Left kidney (tissue), 8 donors: Measurements from ENCODE around the gene PITPNM3. TPM values are rescaled to one million over a fixed set of nuclear protein-coding genes. Genes with fewer than 3 reads are reported as not detected.
"Not testable (repeated sequence)": the region's sequence is repeated elsewhere in the genome, so short reads cannot be mapped to it uniquely, and the experiment has no call there.

ENCODE experiments used
- DNase-seq: peaks from one replicate; pipeline ENCODE4 v3.0.0-alpha.2; 2013
- long read RNA-seq, 8 donors: transcript quantifications; one replicate each; lab custom pipeline, GENCODE V29; 2026
- polyA plus RNA-seq: library from polyadenylated mRNA; unstranded; fragments of 120-200 nt; gene quantifications from one replicate; pipeline ENCODE4 v1.2.1, GENCODE V29; 2013; ENCODE audit not compliant: insufficient read length

Gene PITPNM3
- polyA plus RNA-seq = 8.0 TPM
- long read RNA-seq, donor 1, partial matches to known transcripts = 8 of 8 reads
- long read RNA-seq, donor 1, other reads (novel, unspliced or antisense) = 0 of 8 reads
- long read RNA-seq, donor 2, full-length matches to known transcripts = 1 of 1 reads
- long read RNA-seq, donor 2, partial matches to known transcripts = 0 of 1 reads
- long read RNA-seq, donor 2, other reads (novel, unspliced or antisense) = 0 of 1 reads
- long read RNA-seq, donor 3 = 0 reads
- long read RNA-seq, donor 4 = 0 reads
- long read RNA-seq, donor 5, full-length matches to known transcripts = 2 of 2 reads
- long read RNA-seq, donor 5, partial matches to known transcripts = 0 of 2 reads
- long read RNA-seq, donor 5, other reads (novel, unspliced or antisense) = 0 of 2 reads
- long read RNA-seq, donor 6 = 0 reads
- long read RNA-seq, donor 7 = 0 reads
- long read RNA-seq, donor 8, full-length matches to known transcripts = 1 of 1 reads
- long read RNA-seq, donor 8, partial matches to known transcripts = 0 of 1 reads
- long read RNA-seq, donor 8, other reads (novel, unspliced or antisense) = 0 of 1 reads

DNA sequence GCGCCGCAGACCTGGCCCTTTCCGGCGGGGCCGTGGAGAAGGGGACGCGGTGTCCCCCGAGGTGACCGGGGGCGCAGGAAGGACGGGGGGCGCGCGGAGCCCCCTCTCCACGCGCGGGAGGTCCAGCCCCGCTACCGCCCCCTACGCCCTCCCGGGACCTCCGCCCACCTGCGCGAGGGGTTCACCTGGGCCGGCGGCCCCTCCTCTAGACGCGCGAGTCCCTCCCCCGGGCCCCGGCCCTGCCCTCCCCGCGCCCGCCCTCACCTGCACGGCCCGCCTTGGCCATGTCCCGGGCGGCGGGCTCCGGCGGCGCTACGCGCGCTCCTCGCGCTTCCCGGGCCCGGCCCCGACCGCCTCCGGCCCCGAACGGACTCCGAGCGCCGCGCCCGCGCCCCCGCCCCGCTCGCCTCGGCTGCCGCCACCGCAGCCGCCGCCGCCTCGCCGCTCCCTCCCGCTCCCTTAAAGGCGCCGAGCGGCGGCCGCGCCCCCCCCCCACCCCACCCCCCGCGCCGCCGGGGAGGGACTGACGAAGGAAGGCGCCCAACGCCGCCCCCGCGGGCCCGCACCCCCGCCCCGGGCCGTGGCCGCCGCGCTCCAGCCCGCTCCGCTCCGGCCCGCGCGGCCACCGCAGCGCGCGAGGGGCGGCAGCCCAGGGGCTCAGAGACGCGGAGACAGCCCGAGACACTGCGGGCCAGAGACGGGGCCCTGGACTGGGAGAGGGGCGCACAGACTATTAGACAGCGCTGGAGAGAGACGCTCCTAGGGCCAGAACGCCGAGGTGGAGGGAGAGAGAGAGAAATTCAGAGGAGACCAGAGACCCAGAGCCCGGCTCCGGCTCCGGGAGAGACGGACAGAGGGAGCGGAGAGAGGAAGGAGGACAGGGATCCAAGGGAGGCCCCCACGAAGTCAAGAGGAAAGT lies at the start of gene PITPNM3:
PITPNM3 (minus strand) TSS at position 435 of the 919 bp plus-strand sequence; CDS start at position 286, 149 bp downstream.
- no peak for DNase-seq

DNA sequence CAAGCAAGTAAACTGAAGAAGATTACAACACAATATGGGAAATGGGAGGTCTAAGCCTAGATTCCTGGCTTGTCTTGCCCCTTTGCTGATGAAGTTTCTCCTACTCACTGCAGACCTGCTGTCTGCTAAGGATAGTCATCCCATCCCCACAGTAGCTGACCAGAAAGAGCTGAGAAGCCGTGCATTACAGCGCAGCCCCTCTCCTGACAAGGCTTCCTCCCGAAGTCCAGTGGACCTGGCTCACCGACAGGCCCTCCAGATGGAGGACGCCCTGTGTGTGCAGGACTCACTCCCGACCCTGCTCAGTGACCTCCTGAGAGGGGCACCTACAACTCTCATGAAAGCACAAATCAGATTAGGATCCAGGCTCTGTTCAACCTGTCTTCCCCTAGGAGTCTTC lies 48.8 kb upstream of the PITPNM3 start:
- no peak for DNase-seq

DNA sequence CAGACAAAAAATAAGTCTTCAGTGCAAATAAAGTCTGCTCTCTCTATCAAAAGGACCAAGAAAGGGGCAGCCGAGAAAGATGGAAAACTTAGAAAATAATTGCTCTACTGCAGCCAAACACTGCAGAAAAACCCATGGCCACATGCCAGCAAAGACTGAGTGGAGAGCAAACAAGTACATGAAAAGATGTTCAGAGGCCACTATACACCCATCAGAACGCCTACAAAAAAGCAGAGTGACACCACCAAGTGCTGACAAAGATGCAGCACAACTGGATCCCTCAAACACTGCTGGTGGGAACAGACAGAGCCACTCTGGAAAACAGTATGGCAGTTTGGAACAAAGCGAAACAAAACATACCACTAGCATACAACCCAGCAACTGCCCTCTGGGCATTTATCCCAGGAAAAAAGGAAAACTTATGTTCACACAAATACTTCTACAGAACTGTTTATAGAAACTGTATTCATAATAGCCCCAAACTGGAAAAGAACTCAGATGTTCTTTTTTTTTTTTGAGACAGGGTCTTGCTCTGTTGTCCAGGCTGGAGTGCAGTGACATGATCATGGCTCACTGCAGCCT lies 47.5 kb upstream of the PITPNM3 start:
- DNase-seq = no peak

DNA sequence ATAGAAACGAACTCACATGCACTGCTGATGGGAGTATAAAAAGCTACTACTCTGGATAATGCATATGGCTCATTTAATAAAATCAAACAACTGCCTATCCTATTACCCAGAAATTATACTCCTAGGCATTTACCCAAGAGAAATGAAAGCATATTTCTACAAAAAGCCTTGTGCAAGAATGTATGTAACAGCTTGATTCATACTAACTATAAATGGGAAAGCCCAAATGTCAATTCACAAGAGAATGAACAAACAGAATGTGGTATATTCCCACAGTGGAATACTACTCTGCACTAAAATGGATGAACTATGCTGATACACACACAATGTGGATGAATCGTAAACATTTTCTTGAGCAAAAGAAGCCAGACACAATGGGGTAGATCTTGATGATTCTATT lies 45.8 kb upstream of the PITPNM3 start:
- DNase-seq = no peak

DNA sequence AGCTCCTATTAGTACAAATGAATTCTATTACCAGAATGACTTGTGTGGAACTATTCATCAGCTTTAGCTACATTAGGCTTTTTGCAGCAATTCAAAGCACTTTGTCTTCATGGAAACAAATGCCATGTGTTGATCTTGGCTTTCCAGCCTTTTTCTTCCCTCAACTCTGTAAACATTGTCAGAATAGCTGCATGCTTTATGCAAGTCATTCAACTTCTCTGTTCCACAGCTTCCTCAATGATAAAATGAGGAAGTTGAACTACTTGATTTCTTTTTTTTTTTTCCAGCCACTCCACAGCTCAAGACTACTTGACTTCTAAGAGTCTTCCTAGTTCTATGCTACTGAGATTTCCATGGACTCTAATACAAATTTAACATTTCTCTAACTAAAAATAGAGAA lies 43.0 kb upstream of the PITPNM3 start:
- DNase-seq = no peak

DNA sequence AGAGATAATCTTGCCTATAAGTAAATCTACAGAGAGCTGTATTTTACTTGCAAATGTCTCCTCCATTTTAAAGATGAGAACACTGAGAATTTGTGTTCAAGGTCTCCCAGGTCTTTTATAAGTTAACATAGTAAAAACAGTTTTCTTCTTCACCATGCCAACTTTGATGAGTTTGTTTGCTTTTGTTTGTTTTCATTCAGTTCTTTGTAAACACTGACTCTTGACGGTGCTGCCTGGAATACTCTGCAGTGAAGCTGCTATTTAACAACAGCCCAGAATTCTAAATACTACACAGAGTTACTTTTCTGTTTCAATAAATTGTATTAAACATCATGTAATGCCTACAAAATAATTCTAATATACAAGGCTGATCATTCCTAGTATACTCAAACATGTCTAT lies 41.4 kb upstream of the PITPNM3 start:
- DNase-seq = no peak

DNA sequence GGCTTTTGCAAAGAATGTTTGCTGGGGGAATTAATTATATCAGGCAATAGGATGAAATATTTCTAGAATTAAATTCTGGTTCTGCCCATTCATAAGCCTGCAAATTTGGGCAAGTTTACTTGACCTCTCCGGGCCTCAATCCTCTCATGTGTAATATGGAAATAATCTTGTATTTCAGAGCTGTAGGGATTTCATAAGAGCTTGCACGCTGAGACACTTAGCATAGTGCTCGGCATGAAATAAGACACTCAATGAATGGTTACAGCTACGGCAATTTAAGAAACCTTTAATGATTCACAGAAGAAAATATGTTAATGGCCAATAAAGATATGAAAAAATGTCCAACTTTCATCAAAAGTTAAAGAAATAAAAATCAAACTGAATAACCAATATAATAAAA lies 40.6 kb upstream of the PITPNM3 start:
- DNase-seq = no peak

DNA sequence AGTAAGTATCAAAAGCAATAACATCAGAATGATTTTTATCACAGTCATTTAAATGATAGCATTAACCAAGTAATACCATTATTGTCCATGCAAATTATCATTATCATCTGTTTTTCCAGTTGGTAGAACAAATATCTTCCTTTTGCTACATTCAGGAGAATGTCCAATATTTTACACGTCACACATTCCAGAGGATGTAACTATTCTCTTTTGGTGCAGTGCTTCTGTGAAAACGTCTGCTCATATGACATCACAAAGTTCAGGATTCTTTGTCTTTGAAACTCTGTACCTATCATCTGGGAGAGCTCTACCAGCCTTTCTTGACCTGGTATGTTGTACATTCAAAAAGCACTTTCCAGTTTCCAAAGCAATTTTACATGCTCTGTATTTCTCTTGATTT lies 40.2 kb upstream of the PITPNM3 start:
- no peak for DNase-seq

DNA sequence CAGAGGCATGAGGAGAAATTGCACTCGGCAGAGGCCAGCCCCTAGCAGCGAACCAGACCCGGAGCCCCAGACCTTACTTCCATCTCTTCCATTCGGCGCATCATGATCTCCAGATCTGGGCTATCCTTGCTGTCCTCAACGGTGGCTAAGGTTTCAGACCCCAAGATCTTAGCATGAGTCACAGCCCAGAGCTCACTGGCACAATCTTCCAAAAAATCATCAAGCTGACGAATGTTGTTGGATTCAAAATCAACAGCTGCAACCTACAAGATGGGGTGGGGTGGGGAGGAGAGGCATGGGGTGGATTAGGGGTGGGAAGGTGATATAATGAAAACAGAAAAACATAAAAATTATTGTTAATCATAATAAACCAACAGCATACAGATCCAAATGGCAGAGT lies 39.7 kb upstream of the PITPNM3 start:
- DNase-seq = no peak

DNA sequence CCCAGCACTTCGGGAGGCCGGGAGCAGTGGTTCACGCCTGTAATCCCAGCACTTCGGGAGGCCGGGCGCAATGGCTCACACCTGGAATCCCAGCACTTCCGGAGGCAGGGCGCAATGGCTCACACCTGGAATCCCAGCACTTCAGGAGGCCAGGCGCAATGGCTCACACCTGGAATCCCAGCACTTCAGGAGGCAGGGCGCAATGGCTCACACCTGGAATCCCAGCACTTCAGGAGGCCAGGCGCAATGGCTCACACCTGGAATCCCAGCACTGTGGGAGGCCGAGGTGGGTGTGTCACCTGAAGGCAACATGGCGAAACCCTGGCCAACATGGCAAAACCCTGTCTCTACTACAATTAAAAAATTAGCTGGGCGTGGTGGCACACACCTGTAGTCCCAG lies 37.0 kb upstream of the PITPNM3 start:
- DNase-seq = not testable (repeated sequence)

DNA sequence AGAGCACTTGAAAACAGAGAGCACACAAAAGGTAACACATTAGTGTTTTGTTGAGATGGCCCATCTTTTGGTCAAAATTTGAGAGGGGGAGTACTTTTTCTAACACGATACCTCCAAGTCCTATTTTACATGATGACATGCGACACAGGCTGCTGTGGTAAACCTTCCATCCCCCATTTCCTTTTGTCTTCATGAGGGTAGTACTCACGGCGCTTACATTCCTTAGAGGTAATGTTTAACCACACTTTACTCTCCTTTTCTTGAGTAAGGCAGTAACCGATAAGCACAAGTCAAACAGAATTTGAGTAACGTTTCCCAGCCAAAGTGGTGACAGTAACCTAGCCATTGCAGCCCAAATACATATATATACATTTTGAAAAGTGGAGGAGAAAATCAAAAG lies 35.8 kb upstream of the PITPNM3 start:
- DNase-seq = peak; percentile 59

DNA sequence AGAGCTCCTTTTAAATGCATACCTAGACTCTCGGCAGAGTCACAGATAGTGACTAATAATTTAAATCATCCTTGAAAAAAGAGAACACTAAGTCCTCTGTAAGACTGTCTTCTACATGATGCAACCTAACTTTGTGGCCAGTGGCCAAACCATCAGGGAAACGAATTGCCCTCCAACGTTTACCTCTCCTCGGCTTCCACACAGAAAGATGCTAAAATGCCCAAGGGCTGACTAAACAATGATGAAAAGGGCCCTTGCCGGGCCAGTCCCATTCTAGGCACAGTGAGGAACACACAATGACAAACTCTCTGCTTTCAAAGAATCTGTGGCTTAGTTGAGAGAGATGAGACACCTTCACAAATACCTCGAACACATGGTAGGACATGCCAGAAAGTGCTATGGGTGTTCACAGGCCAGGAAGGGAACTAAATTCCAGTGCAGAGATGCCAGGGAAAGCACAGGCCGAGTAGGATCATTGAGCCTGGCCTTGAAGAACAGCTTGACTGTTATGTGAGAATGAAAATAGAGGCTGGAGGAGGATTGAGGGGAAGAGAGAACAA lies 35.3 kb upstream of the PITPNM3 start:
- no peak for DNase-seq

DNA sequence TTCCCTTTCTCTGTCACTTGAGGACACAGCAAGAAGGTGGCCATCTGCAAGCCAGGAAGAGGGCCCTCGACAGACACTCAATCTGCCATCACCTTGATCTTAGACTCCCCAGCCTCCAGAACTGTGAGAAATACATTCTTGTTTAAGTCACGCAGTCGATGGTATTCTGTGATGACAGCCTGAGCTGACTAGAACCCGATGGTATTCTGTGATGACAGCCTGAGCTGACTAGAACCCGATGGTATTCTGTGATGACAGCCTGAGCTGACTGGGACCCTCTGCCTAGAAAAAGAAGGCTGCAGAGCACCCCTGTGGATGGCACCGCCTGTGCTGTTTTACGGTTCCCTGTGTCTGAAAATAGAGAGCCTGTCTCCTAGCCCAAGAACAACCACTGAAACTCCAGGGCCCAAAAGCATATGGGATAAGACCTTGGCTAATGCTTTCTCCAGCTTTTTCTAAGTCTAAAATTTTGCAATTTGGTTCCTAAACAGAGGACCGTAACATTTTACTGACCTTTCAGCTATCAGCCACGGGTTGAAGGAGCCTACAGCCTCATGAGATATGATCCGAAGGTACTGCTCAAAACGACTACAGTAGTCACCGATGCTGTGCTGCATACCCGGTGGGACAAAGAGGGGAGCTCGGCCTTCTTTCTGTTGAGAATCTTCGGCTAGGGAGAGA lies 33.1 kb upstream of the PITPNM3 start:
- DNase-seq = no peak

DNA sequence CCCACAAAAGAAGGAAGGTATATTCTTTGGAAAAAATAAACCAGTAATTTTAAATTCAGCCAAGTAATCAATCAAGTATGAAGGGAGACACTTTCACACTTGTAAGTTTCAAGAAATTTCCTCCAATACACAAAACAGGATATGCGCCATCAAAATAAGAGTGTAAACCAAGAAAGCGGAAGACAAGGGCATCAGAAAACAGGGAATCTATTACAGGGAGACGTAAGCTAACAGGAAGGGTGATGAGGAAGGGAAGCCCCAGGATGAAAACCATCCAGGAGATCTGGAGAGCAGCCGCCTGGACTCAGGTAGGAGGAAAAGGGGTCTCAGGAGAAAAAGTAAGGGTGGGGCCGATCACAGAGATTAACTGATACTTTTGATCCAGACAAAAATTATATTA lies 31.8 kb upstream of the PITPNM3 start:
- no peak for DNase-seq

DNA sequence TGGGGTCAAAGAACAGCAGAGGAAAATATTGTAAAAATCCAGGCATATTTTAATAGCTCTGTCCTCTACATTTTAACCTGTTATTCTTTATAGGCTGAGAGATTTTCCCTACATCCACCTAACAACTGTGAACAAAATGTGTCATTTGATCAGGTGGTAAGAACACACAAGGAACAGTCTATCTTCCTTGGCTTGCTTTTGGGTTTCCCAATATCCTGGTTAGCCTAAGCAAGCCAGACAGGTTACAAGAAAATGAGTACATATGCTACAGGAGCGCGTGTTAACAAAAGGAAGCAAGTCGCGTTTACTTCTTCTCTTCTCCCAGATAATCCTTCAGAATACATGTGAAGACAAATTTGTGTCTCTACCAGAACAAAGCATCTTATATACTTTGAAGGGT lies 31.0 kb upstream of the PITPNM3 start:
- no peak for DNase-seq

DNA sequence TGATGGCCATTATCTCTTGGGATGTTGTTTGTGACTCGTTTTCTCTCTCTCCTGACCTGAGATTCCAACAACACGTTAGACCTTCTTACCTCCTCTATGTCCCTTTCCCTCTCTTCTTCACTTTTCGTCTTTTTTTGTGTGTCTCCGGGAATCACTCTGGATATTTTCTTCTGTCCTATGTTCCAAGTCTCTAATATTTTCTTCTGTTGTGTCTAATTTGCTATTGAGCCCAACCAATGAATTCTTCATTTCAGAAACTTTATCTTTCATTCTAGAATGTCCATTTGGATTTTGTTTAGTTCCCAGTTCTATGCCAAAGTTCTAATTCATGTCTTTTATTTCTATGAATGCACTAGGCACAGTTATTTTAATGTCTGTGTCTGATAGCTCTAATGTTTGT lies 27.1 kb upstream of the PITPNM3 start:
- no peak for DNase-seq

DNA sequence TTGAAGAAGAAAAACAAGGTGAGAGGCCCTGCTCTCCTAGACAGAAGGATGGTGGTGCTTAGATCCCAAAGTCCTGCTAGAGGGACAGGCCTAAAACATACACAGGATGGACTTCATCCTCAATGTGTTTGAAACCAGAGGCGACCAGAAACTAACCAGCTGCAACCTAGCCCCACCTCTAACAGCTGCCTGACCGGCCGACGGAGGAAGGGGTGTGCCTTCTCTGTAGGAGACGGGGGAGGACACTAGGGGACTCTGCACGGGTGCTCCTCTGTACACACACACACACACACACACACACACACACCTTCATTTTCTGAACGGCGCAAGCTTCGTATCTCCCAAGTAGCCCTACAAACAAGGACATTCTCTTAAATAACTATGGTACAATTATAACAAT lies 24.3 kb upstream of the PITPNM3 start:
- DNase-seq = no peak

DNA sequence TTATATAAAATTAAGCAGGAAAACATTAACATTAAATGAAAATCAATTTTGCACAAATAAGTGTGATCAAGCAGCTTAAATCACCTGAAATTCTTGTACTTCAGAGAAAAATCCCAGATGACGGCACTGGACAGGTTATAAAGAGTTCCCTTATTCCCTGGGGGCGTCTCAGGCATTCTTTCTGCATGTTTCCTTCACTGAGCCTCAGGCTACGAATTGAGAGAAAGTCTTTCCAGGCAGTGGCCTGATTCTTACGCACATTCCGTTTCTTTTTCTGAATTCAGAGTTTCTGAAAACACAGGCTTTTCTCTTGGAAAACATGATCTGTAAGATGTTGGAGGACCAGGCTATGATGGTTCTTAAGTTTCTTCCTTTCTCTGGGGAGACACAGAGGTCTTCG lies 22.1 kb upstream of the PITPNM3 start:
- no peak for DNase-seq

DNA sequence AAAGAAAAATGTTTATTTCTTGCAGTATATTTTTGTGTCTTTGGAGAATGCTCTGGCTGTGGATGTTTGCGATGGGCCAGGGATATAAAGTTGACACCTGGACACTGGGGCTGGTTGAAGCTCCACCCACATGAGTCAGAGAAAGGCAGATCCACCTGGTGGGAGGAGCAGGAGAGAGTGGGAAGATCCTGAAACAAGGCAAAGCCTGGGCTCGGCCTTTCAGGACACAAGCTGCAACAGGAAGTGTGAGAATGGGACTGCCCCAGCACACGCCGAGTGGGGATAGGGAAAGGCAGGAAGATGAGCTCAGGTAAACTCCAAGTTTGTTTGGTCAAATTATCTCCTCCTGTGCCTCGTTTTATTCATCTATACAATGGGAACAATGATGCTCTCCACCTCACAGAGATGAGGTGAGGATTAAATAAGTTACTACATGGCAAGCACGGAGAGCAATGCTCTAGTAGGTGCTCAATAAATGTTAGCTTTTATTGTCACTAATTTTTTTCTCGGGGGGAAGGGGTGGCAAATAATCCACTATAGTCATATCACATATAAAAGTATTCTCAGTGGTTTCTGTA lies 21.4 kb upstream of the PITPNM3 start:
- no peak for DNase-seq

DNA sequence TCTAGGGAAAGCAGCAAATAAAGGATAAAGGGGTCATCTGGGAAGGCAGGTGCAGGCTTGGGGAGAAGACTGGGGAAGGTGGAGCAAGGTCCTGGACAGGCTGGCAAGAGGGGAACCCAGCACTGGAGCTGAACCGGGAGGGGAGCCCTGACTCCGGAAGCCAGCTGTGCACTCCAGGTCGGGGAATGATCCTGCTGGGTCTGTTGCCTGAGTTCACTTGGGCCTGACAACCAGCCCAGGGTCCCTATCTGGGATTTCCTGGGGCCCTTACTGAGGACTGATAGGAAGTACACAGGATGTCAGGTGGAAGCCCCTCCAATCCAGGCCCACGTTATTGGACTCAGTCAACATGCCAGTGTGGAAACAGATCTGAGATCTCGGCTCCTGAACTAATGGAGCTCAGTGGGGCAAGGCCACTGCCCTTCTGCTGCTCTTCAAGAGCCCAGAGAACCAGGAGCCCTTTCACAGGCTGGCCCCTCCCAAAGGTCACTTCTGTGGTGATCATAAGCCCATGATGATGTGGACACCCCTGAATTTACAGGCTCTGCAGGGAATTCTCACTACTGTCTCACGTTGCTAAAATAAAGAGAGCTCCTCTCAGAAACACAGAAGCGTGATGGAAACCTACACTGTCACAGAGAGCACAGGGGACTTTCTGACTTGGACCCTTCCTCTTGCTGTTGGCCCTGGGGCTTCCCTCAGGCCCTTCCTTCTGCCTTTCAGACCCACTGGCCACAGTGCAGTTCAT lies 19.9 kb upstream of the PITPNM3 start:
- DNase-seq = no peak

DNA sequence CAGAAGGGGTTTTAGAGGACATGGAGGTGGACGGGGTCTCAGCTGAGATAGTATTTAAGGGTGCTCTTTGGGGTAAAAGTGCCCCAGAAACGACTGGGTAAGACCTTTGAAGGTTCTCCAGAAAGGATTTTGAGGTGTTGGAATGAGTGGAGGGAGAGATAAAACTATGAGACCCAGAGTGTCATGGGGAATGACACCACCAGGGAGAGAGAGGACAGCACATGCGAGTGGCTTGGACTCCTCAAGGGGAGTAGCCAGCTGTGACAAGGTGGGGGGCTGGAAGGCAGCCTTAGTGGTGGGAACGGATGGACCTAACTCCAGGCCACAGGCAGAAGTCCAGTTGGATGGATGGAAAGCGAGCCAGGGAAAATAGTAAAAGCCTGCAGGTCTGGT lies 19.2 kb upstream of the PITPNM3 start:
- no peak for DNase-seq
